SU-DHL-6 (cell line): ENCODE results near the gene YAF2.

ENCODE experiments used
- H2AFZ ChIP-seq: fragments of 200-600 bp; sonication (generic); 2 replicates; pipeline ENCODE4 v1.6.1; 2014; ENCODE audit warnings: low read depth, mild to moderate bottlenecking, moderate library complexity, mixed read lengths, antibody characterized with exemption, low read length; ENCODE audit not compliant: severe bottlenecking
- H3F3A ChIP-seq: fragments of 200-600 bp; shearing (Covaris generic); 2 replicates; pipeline ENCODE4 v1.6.0; 2016; ENCODE audit warnings: antibody characterized with exemption, mild to moderate bottlenecking; ENCODE audit not compliant: insufficient read depth
- H3K27ac ChIP-seq: fragments of 200-600 bp; sonication (generic); 2 replicates; pipeline ENCODE4 v1.5.1; 2016; ENCODE audit warnings: low read depth, mild to moderate bottlenecking, low read length, moderate library complexity, mixed read lengths
- H3K27me3 ChIP-seq: fragments of 200-600 bp; sonication (generic), shearing (Covaris generic); 2 replicates; pipeline ENCODE4 v1.6.0; 2014; ENCODE audit warnings: mild to moderate bottlenecking, low read length
- H3K36me3 ChIP-seq: fragments of 200-600 bp; sonication (generic); 2 replicates; pipeline ENCODE4 v1.6.1; 2014; ENCODE audit warnings: mild to moderate bottlenecking, low read length, mixed read lengths
- H3K4me2 ChIP-seq: fragments of 300-600, 200-600 bp; shearing (Covaris generic), sonication (generic); 2 replicates; pipeline ENCODE4 v1.6.0; 2014; ENCODE audit warnings: low read length, low read depth, mild to moderate bottlenecking; ENCODE audit not compliant: poor library complexity, severe bottlenecking
- H3K4me3 ChIP-seq: fragments of 200-600 bp; sonication (generic); 2 replicates; pipeline ENCODE4 v1.5.1; 2014; ENCODE audit warnings: antibody characterized with exemption, low read length, mild to moderate bottlenecking, mixed read lengths; ENCODE audit not compliant: insufficient read depth, poor library complexity, severe bottlenecking
- H3K79me2 ChIP-seq: fragments of 200-600 bp; sonication (generic); 2 replicates; pipeline ENCODE4 v1.6.1; 2014; ENCODE audit warnings: mild to moderate bottlenecking, low read length, moderate library complexity; ENCODE audit not compliant: insufficient read depth
- H3K9ac ChIP-seq: fragments of 200-600 bp; sonication (generic); 2 replicates; pipeline ENCODE4 v1.7.0; 2014; ENCODE audit warnings: mild to moderate bottlenecking, low read length
- H3K9me2 ChIP-seq: fragments of 200-600 bp; sonication (generic); replicated peaks from 2 replicates; pipeline ENCODE4 v1.6.1; 2014; ENCODE audit warnings: low read length; ENCODE audit not compliant: insufficient read depth
- H3K9me3 ChIP-seq: fragments of 200-600 bp; sonication (generic); 2 replicates; pipeline ENCODE4 v1.6.1; 2014; ENCODE audit warnings: low read length, mixed read lengths; ENCODE audit not compliant: insufficient read depth
- H4K20me1 ChIP-seq: fragments of 200-600 bp; sonication (generic); 2 replicates; pipeline ENCODE4 v1.6.1; 2014; ENCODE audit warnings: low read depth, mild to moderate bottlenecking, antibody characterized with exemption, low read length, moderate library complexity, mixed read lengths
- EZH2phosphoT487 ChIP-seq: fragments of 200-600 bp; sonication (generic), shearing (Covaris generic); conservative IDR thresholded peaks from 2 replicates; pipeline ENCODE4 v1.6.1; 2018; ENCODE audit warnings: mild to moderate bottlenecking, antibody characterized with exemption, low read length, moderate library complexity, mixed read lengths
- TF ChIP-seq, protein P1 (sequence below): fragments of 200-600 bp; sonication (generic); IDR thresholded peaks from one replicate; pipeline ENCODE4 v1.5.1; 2017; ENCODE audit warnings: antibody characterized with exemption, mild to moderate bottlenecking, low read length, moderate library complexity; ENCODE audit not compliant: insufficient read depth, poor library complexity, severe bottlenecking

The YAF2 gene

DNA sequence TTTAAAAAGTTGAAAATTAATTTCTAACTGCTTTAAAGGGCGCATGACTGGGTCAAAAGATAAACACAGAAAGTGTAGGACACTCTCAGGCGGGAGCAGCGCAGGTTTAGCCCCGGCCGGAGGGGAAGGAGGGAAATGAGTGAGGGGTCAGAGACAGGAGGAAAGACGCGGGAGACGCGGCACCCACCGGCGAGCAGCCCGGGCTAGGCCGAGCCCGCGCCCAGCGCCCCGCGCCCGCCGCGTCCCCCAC lies 94.0 kb downstream of the YAF2 start:
- no peaks in the 10 kb centered on the region for H3K36me3 ChIP-seq
- H3K9me3 ChIP-seq = no peaks in the 10 kb centered on the region
- H2AFZ ChIP-seq = peak overlapping the region; percentile 92
- H3K4me2 ChIP-seq = peak overlapping the region; percentile 81
- peaks cover 24% of the 10 kb centered on the region for H4K20me1 ChIP-seq
- no peak for TF ChIP-seq EZH2phosphoT487
- TF ChIP-seq, protein P1, sequence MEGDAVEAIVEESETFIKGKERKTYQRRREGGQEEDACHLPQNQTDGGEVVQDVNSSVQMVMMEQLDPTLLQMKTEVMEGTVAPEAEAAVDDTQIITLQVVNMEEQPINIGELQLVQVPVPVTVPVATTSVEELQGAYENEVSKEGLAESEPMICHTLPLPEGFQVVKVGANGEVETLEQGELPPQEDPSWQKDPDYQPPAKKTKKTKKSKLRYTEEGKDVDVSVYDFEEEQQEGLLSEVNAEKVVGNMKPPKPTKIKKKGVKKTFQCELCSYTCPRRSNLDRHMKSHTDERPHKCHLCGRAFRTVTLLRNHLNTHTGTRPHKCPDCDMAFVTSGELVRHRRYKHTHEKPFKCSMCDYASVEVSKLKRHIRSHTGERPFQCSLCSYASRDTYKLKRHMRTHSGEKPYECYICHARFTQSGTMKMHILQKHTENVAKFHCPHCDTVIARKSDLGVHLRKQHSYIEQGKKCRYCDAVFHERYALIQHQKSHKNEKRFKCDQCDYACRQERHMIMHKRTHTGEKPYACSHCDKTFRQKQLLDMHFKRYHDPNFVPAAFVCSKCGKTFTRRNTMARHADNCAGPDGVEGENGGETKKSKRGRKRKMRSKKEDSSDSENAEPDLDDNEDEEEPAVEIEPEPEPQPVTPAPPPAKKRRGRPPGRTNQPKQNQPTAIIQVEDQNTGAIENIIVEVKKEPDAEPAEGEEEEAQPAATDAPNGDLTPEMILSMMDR = no peak
- peak overlapping the region; percentile 87 for H3K4me3 ChIP-seq
- no peaks in the 10 kb centered on the region for H3K27me3 ChIP-seq
- H3F3A ChIP-seq = peaks cover 19% of the 10 kb centered on the region
- no peaks in the 10 kb centered on the region for H3K9me2 ChIP-seq
- peaks cover 48% of the 10 kb centered on the region for H3K79me2 ChIP-seq
- no peak overlapping the region; the same call in 1 of the 2 replicates for H3K27ac ChIP-seq
- peak overlapping the region; percentile 69 for H3K9ac ChIP-seq

DNA sequence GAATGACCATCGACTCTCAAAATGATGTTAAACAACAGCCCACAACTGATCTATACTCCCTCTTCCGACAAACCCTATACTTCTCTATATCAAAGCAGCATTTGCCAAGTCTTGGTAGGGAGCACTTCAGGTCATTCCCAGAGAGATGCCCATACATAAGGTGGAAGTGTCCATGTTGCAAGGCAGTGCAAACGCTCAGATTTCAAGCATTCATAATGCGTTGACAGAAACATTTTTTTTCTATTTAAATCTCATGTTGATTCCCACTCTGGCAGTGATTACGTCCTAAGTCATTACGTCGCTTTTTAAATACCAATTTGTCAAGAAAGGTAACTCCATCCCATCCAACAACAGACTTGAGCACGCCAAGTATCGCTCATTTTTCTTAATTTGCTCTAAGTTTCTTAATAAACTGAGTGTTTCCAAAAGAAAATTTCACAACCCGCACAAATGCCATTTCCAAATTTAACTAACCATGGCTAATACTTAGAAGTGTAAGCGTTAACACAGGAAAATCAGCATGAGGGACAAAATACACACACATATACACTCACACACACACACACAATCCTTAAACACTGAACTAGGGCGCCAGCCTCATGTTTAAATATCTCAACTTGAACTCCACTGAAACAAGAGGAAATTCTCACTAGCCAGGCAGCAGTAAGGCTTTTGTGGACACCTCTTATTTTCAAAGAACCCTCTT lies 94.4 kb downstream of the YAF2 start:
- TF ChIP-seq, protein P1 = no peak
- no peak for TF ChIP-seq EZH2phosphoT487
- H3K4me3 ChIP-seq = peak overlapping the region; percentile 87
- H3F3A ChIP-seq = peaks cover 19% of the 10 kb centered on the region
- H3K36me3 ChIP-seq = no peaks in the 10 kb centered on the region
- H4K20me1 ChIP-seq = peaks cover 24% of the 10 kb centered on the region
- no peaks in the 10 kb centered on the region for H3K9me3 ChIP-seq
- H3K79me2 ChIP-seq = peaks cover 53% of the 10 kb centered on the region
- H3K27ac ChIP-seq = no peak overlapping the region
- H2AFZ ChIP-seq = peak overlapping the region; percentile 92
- peak overlapping the region; percentile 81 for H3K4me2 ChIP-seq
- no peaks in the 10 kb centered on the region for H3K9me2 ChIP-seq
- H3K27me3 ChIP-seq = no peaks in the 10 kb centered on the region
- H3K9ac ChIP-seq = peak overlapping the region; percentile 69

DNA sequence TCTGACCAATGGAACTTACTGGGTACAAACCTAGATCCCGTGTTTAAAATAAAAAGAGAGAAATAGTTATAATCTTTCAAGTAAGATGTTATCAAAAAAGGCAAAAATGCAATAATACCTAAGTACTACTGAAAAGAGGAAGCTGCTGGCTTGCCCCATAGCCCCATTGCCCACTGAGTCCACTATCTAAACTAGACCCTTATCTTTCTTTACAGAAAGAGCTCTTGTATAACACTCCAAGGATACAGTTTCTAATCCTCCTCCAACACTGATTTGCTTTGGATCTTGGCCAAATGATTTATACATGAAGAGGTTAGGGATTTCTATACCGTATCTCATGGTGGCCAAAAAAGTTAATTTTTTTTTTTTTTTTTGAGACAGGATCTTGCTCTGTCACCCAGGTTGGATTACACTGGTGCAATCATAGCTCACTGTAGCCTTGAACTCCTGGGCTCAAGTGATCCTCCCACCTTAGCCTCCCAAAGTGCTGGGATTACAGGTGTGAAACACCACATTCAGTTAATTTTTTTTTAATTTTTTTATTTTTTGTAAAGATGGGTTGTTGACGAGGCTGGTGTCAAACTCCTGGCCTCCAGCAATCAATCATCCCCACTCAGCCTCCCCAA lies 96.0 kb downstream of the YAF2 start:
- no peaks in the 10 kb centered on the region for H3K9me2 ChIP-seq
- H3K27me3 ChIP-seq = no peaks in the 10 kb centered on the region
- H3K9me3 ChIP-seq = no peaks in the 10 kb centered on the region
- H3K27ac ChIP-seq = no peak overlapping the region
- no peak overlapping the region for H3K4me3 ChIP-seq
- H3K36me3 ChIP-seq = no peaks in the 10 kb centered on the region
- H3K79me2 ChIP-seq = peaks cover 67% of the 10 kb centered on the region
- peaks cover 19% of the 10 kb centered on the region for H3F3A ChIP-seq
- H3K9ac ChIP-seq = no peak overlapping the region
- no peak for TF ChIP-seq EZH2phosphoT487
- TF ChIP-seq, protein P1 = no peak
- peak overlapping the region; percentile 81 for H3K4me2 ChIP-seq
- peaks cover 24% of the 10 kb centered on the region for H4K20me1 ChIP-seq
- H2AFZ ChIP-seq = no peak overlapping the region
